ENCODE data around the gene CLDN16. TPM values are rescaled to one million over a fixed set of nuclear protein-coding genes. Genes with fewer than 3 reads are reported as not detected.

Gene CLDN16
- 0.15 TPM for polyA plus RNA-seq
- long read RNA-seq, donor 1 = 0 reads
- long read RNA-seq, donor 2 = 0 reads
- long read RNA-seq, donor 3 = 0 reads
- long read RNA-seq, donor 4 = 0 reads
- long read RNA-seq, donor 5 = 0 reads
- long read RNA-seq, donor 6 = 0 reads
- long read RNA-seq, donor 7 = 0 reads
- long read RNA-seq, donor 8 = 0 reads
- long read RNA-seq, donor 9 = 0 reads
- long read RNA-seq, donor 10, partial matches to known transcripts = 0 of 8 reads
- long read RNA-seq, donor 10, other reads (novel, unspliced or antisense) = 8 of 8 reads
- long read RNA-seq, donor 11 = 0 reads

- H3K27me3 ChIP-seq (ENCODE audit: control insufficient read depth, insufficient read depth, low read length) = no peaks in the 10 kb centered on the region
- H3K4me3 ChIP-seq (ENCODE audit: low read length) = no peak within 1 kb of the TSS
- H3K27ac ChIP-seq (ENCODE audit: low read length) = no peak within 1 kb of the TSS
- DNase-seq = no peak
- 100% methylated on average over 1 of the region's 12 CpGs for whole genome bisulfite sequencing (ENCODE audit: insufficient coverage, low lambda C conversion rate)
- no peaks in the 10 kb centered on the region for H3K9me3 ChIP-seq (ENCODE audit: control insufficient read depth, low read depth, low read length)
- H3K4me1 ChIP-seq (ENCODE audit: control insufficient read depth, insufficient read depth, low read length) = no peaks in the 10 kb centered on the region
- H3K36me3 ChIP-seq (ENCODE audit: control insufficient read depth, insufficient read depth, low read length) = no peaks in the 10 kb centered on the region
These were observed at the start of gene CLDN16 for GRCh38 chr3:190387578-190388213. CLDN16 (plus strand) TSS chr3:190388163; CDS start chr3:190388330, 167 bp downstream.

GRCh38 chr3:190338717-190339116 is 49.2 kb upstream of the CLDN16 start:
- Histone ChIP-seq H3K4me3 (ENCODE audit: low read length) (no peak overlapping the region), H3K36me3 (ENCODE audit: control insufficient read depth, insufficient read depth, low read length) (no peaks in the 10 kb centered on the region), H3K27me3 (ENCODE audit: control insufficient read depth, insufficient read depth, low read length) (no peaks in the 10 kb centered on the region), H3K9me3 (ENCODE audit: control insufficient read depth, low read depth, low read length) (no peaks in the 10 kb centered on the region), H3K4me1 (ENCODE audit: control insufficient read depth, insufficient read depth, low read length) (peaks cover 10% of the 10 kb centered on the region), H3K27ac (ENCODE audit: low read length) (no peak overlapping the region)
- no peak for DNase-seq

- Histone ChIP-seq H3K4me1 (ENCODE audit: control insufficient read depth, insufficient read depth, low read length) (peaks cover 10% of the 10 kb centered on the region), H3K4me3 (ENCODE audit: low read length) (no peak overlapping the region)
- no peak for DNase-seq
These were observed 48.8 kb upstream of the CLDN16 start for GRCh38 chr3:190339130-190339529.

GRCh38 chr3:190340071-190340470 is 47.9 kb upstream of the CLDN16 start:
- DNase-seq = no peak
- H3K4me3 ChIP-seq (ENCODE audit: low read length) = no peak overlapping the region
- no peak overlapping the region for H3K27ac ChIP-seq (ENCODE audit: low read length)
- H3K9me3 ChIP-seq (ENCODE audit: control insufficient read depth, low read depth, low read length) = no peaks in the 10 kb centered on the region
- no CpG with 5 or more reads among the region's 2 CpGs for WGBS (ENCODE audit: insufficient coverage, low lambda C conversion rate)
- peaks cover 12% of the 10 kb centered on the region for H3K4me1 ChIP-seq (ENCODE audit: control insufficient read depth, insufficient read depth, low read length)
- no peaks in the 10 kb centered on the region for H3K36me3 ChIP-seq (ENCODE audit: control insufficient read depth, insufficient read depth, low read length)
- no peaks in the 10 kb centered on the region for H3K27me3 ChIP-seq (ENCODE audit: control insufficient read depth, insufficient read depth, low read length)

More at GRCh38 chr3:190339130-190339529, 48.8 kb upstream of the CLDN16 start:
- Histone ChIP-seq H3K27me3 (ENCODE audit: control insufficient read depth, insufficient read depth, low read length) (no peaks in the 10 kb centered on the region), H3K27ac (ENCODE audit: low read length) (no peak overlapping the region), H3K36me3 (ENCODE audit: control insufficient read depth, insufficient read depth, low read length) (no peaks in the 10 kb centered on the region), H3K9me3 (ENCODE audit: control insufficient read depth, low read depth, low read length) (no peaks in the 10 kb centered on the region)

GRCh38 chr3:190345027-190345821 is 42.7 kb upstream of the CLDN16 start:
- no peak overlapping the region for H3K4me3 ChIP-seq (ENCODE audit: low read length)
- DNase-seq = peak in 1 of 2 donors; percentile 51
- WGBS (ENCODE audit: insufficient coverage, low lambda C conversion rate) = 0% methylated on average over 1 of the region's 4 CpGs

GRCh38 chr3:190345878-190346277 is 42.1 kb upstream of the CLDN16 start:
- peak overlapping the region; percentile 28 for H3K27ac ChIP-seq (ENCODE audit: low read length)
- H3K4me3 ChIP-seq (ENCODE audit: low read length) = no peak overlapping the region
- peaks cover 7% of the 10 kb centered on the region for H3K4me1 ChIP-seq (ENCODE audit: control insufficient read depth, insufficient read depth, low read length)
- no peaks in the 10 kb centered on the region for H3K27me3 ChIP-seq (ENCODE audit: control insufficient read depth, insufficient read depth, low read length)
- no peak for DNase-seq
- 97% methylated on average over 3 of the region's 4 CpGs for WGBS (ENCODE audit: insufficient coverage, low lambda C conversion rate)
- no peaks in the 10 kb centered on the region for H3K9me3 ChIP-seq (ENCODE audit: control insufficient read depth, low read depth, low read length)
- H3K36me3 ChIP-seq (ENCODE audit: control insufficient read depth, insufficient read depth, low read length) = no peaks in the 10 kb centered on the region

More at GRCh38 chr3:190345027-190345821, 42.7 kb upstream of the CLDN16 start:
- Histone ChIP-seq H3K27ac (ENCODE audit: low read length) (peak overlapping the region; percentile 28), H3K9me3 (ENCODE audit: control insufficient read depth, low read depth, low read length) (no peaks in the 10 kb centered on the region), H3K36me3 (ENCODE audit: control insufficient read depth, insufficient read depth, low read length) (no peaks in the 10 kb centered on the region), H3K4me1 (ENCODE audit: control insufficient read depth, insufficient read depth, low read length) (peaks cover 7% of the 10 kb centered on the region), H3K27me3 (ENCODE audit: control insufficient read depth, insufficient read depth, low read length) (no peaks in the 10 kb centered on the region)

- Histone ChIP-seq H3K27me3 (ENCODE audit: control insufficient read depth, insufficient read depth, low read length) (no peaks in the 10 kb centered on the region), H3K36me3 (ENCODE audit: control insufficient read depth, insufficient read depth, low read length) (no peaks in the 10 kb centered on the region), H3K4me1 (ENCODE audit: control insufficient read depth, insufficient read depth, low read length) (peaks cover 7% of the 10 kb centered on the region), H3K27ac (ENCODE audit: low read length) (no peak overlapping the region), H3K4me3 (ENCODE audit: low read length) (no peak overlapping the region), H3K9me3 (ENCODE audit: control insufficient read depth, low read depth, low read length) (no peaks in the 10 kb centered on the region)
- DNase-seq = no peak
- WGBS (ENCODE audit: insufficient coverage, low lambda C conversion rate) = no CpG with 5 or more reads among the region's 2 CpGs
These were observed 41.4 kb upstream of the CLDN16 start for GRCh38 chr3:190346541-190346940.

GRCh38 chr3:190352861-190353457 is 35.0 kb upstream of the CLDN16 start:
- Histone ChIP-seq H3K27ac (ENCODE audit: low read length) (no peak overlapping the region), H3K4me3 (ENCODE audit: low read length) (no peak overlapping the region), H3K36me3 (ENCODE audit: control insufficient read depth, insufficient read depth, low read length) (no peaks in the 10 kb centered on the region), H3K27me3 (ENCODE audit: control insufficient read depth, insufficient read depth, low read length) (no peaks in the 10 kb centered on the region), H3K9me3 (ENCODE audit: control insufficient read depth, low read depth, low read length) (no peaks in the 10 kb centered on the region), H3K4me1 (ENCODE audit: control insufficient read depth, insufficient read depth, low read length) (no peaks in the 10 kb centered on the region)
- no peak for DNase-seq
- WGBS (ENCODE audit: insufficient coverage, low lambda C conversion rate) = no CpG with 5 or more reads among the region's 1 CpG

GRCh38 chr3:190356246-190356645 is 31.7 kb upstream of the CLDN16 start:
- H3K27ac ChIP-seq (ENCODE audit: low read length) = no peak overlapping the region
- no peaks in the 10 kb centered on the region for H3K9me3 ChIP-seq (ENCODE audit: control insufficient read depth, low read depth, low read length)
- DNase-seq = no peak
- H3K36me3 ChIP-seq (ENCODE audit: control insufficient read depth, insufficient read depth, low read length) = no peaks in the 10 kb centered on the region
- H3K4me3 ChIP-seq (ENCODE audit: low read length) = no peak overlapping the region
- no peaks in the 10 kb centered on the region for H3K27me3 ChIP-seq (ENCODE audit: control insufficient read depth, insufficient read depth, low read length)
- H3K4me1 ChIP-seq (ENCODE audit: control insufficient read depth, insufficient read depth, low read length) = no peaks in the 10 kb centered on the region

- no peak overlapping the region for H3K27ac ChIP-seq (ENCODE audit: low read length)
- DNase-seq = no peak
- WGBS (ENCODE audit: insufficient coverage, low lambda C conversion rate) = 89% methylated on average over 2 of the region's 2 CpGs
- H3K36me3 ChIP-seq (ENCODE audit: control insufficient read depth, insufficient read depth, low read length) = no peaks in the 10 kb centered on the region
- H3K4me1 ChIP-seq (ENCODE audit: control insufficient read depth, insufficient read depth, low read length) = no peaks in the 10 kb centered on the region
- H3K4me3 ChIP-seq (ENCODE audit: low read length) = no peak overlapping the region
- no peaks in the 10 kb centered on the region for H3K27me3 ChIP-seq (ENCODE audit: control insufficient read depth, insufficient read depth, low read length)
- H3K9me3 ChIP-seq (ENCODE audit: control insufficient read depth, low read depth, low read length) = no peaks in the 10 kb centered on the region
These were observed 30.5 kb upstream of the CLDN16 start for GRCh38 chr3:190357468-190357867.

Measured in large intestine (tissue), 12 donors.